ENCODE measurements around the gene CTAGE9. TPM values are rescaled to one million over a fixed set of nuclear protein-coding genes. Genes with fewer than 3 reads are reported as not detected.

Gene CTAGE9
- total RNA-seq, 1 donor from 2014 or later, result not detected

GRCh38 chr6:131741688-131742393 lies 31.0 kb upstream of the CTAGE9 start:
- Mint-ChIP-seq H3K36me3 (no peaks in the 10 kb centered on the region), H3K27ac (no peak overlapping the region), H3K27me3 (no peaks in the 10 kb centered on the region), H3K4me1 (ENCODE audit: unreplicated experiment) (no peaks in the 10 kb centered on the region), H3K4me3 (no peak overlapping the region), H3K9me3 (no peaks in the 10 kb centered on the region)
- no peak for DNase-seq (ENCODE audit: extremely low spot score, unreplicated experiment)
- TF ChIP-seq, protein P1, sequence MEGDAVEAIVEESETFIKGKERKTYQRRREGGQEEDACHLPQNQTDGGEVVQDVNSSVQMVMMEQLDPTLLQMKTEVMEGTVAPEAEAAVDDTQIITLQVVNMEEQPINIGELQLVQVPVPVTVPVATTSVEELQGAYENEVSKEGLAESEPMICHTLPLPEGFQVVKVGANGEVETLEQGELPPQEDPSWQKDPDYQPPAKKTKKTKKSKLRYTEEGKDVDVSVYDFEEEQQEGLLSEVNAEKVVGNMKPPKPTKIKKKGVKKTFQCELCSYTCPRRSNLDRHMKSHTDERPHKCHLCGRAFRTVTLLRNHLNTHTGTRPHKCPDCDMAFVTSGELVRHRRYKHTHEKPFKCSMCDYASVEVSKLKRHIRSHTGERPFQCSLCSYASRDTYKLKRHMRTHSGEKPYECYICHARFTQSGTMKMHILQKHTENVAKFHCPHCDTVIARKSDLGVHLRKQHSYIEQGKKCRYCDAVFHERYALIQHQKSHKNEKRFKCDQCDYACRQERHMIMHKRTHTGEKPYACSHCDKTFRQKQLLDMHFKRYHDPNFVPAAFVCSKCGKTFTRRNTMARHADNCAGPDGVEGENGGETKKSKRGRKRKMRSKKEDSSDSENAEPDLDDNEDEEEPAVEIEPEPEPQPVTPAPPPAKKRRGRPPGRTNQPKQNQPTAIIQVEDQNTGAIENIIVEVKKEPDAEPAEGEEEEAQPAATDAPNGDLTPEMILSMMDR (conservative IDR thresholded peaks at IDR 0.05), result no peak

DNA sequence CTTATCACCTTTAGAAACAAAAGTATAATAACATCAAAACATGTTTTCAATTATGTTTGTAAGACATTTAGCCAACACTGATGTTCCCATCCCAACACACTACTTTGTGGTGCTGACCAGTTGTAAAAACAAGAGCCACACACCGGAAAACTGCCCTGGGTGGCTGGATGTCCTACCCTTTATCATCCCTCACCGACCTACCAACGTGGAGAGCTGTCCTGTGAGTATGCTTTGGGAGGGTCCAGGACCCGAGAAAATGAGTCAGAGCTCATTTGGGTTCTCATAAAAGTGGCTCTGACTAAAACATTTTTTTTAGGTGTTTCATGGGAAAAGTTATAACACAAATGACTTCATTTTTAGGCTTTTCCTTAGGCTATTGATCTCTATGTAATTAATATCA lies 29.3 kb upstream of the CTAGE9 start:
- Mint-ChIP-seq H3K4me3 (no peak overlapping the region), H3K36me3 (no peaks in the 10 kb centered on the region), H3K9me3 (no peaks in the 10 kb centered on the region), H3K27ac (no peak overlapping the region), H3K4me1 (ENCODE audit: unreplicated experiment) (no peaks in the 10 kb centered on the region), H3K27me3 (no peaks in the 10 kb centered on the region)
- no peak for DNase-seq (ENCODE audit: extremely low spot score, unreplicated experiment)
- TF ChIP-seq, protein P1 (conservative IDR thresholded peaks at IDR 0.05), result no peak

GRCh38 chr6:131739136-131739535 lies 28.3 kb upstream of the CTAGE9 start:
- H3K9me3 Mint-ChIP-seq, result no peaks in the 10 kb centered on the region
- H3K36me3 Mint-ChIP-seq, result no peaks in the 10 kb centered on the region
- no peak for DNase-seq (ENCODE audit: extremely low spot score, unreplicated experiment)
- H3K27me3 Mint-ChIP-seq, result no peaks in the 10 kb centered on the region
- TF ChIP-seq, protein P1 (conservative IDR thresholded peaks at IDR 0.05), result no peak
- H3K4me1 Mint-ChIP-seq (ENCODE audit: unreplicated experiment), result no peaks in the 10 kb centered on the region
- H3K27ac Mint-ChIP-seq, result no peak overlapping the region
- no peak overlapping the region for H3K4me3 Mint-ChIP-seq

DNA sequence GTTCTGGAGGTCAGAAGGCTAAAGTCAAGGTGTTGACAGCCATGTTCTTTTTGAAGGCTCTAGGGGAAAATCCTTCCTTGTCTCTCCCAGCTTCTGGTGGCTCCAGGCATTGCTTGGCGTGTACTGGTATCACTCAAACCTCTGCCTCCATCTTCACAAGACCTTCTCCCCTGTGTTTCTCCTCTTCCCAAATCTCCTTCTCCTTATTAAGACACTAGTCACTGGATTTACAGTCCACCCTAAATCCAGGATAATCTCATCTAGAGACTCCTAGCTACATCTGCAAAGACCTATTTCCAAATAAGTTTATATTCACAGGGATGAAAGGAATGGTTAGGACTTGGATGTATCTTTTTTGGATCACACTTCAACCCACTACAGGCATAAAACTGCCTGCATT lies 26.0 kb upstream of the CTAGE9 start:
- TF ChIP-seq, protein P1 (conservative IDR thresholded peaks at IDR 0.05), result no peak
- no peaks in the 10 kb centered on the region for H3K4me1 Mint-ChIP-seq (ENCODE audit: unreplicated experiment)
- no peak overlapping the region for H3K27ac Mint-ChIP-seq
- H3K4me3 Mint-ChIP-seq, result no peak overlapping the region
- DNase-seq (ENCODE audit: extremely low spot score, unreplicated experiment), result no peak
- no peaks in the 10 kb centered on the region for H3K27me3 Mint-ChIP-seq
- H3K36me3 Mint-ChIP-seq, result no peaks in the 10 kb centered on the region
- H3K9me3 Mint-ChIP-seq, result no peaks in the 10 kb centered on the region

- H3K27ac Mint-ChIP-seq, result no peak overlapping the region
- no peaks in the 10 kb centered on the region for H3K36me3 Mint-ChIP-seq
- no peaks in the 10 kb centered on the region for H3K4me1 Mint-ChIP-seq (ENCODE audit: unreplicated experiment)
- no peak for DNase-seq (ENCODE audit: extremely low spot score, unreplicated experiment)
- H3K27me3 Mint-ChIP-seq, result no peaks in the 10 kb centered on the region
- no peaks in the 10 kb centered on the region for H3K9me3 Mint-ChIP-seq
- no peak overlapping the region for H3K4me3 Mint-ChIP-seq
- TF ChIP-seq, protein P1 (conservative IDR thresholded peaks at IDR 0.05), result no peak
Measured at GRCh38 chr6:131736003-131736596, 25.3 kb upstream of the CTAGE9 start.

Measured in type B pancreatic cell (in vitro differentiated cells).